H9 (cell line): ENCODE measurements around the gene USP22. TPM values are rescaled to one million over a fixed set of nuclear protein-coding genes. Genes with fewer than 3 reads are reported as not detected.

Experiments used
- DNase-seq: peaks from one replicate; pipeline ENCODE4 v3.0.0-alpha.2; 2017
- H2AFZ ChIP-seq: one replicate; pipeline ENCODE4 v1.6.1; 2013; ENCODE audit warnings: mild to moderate bottlenecking, low read length, control low read depth, moderate library complexity
- H2AK5ac ChIP-seq: 2 replicates; pipeline ENCODE4 v1.6.1; 2013; ENCODE audit warnings: low read length, control low read depth, mixed read lengths; ENCODE audit not compliant: insufficient read length
- H2BK120ac ChIP-seq: one replicate; pipeline ENCODE4 v1.6.1; 2013; ENCODE audit warnings: low read depth, mild to moderate bottlenecking, low read length, control low read depth, inconsistent platforms; ENCODE audit not compliant: poor library complexity, severe bottlenecking
- H2BK12ac ChIP-seq: 2 replicates; pipeline ENCODE4 v1.6.1; 2013; ENCODE audit warnings: low read length, control low read depth, mixed read lengths, low read depth; ENCODE audit not compliant: insufficient read length
- H2BK15ac ChIP-seq: 2 replicates; pipeline ENCODE4 v1.6.1; 2013; ENCODE audit warnings: low read depth, low read length, control low read depth
- H2BK20ac ChIP-seq: one replicate; pipeline ENCODE4 v1.6.1; 2013; ENCODE audit warnings: low read depth, mild to moderate bottlenecking, low read length, control low read depth, inconsistent platforms; ENCODE audit not compliant: poor library complexity, severe bottlenecking
- H2BK5ac ChIP-seq: 2 replicates; pipeline ENCODE4 v1.6.1; 2013; ENCODE audit warnings: low read length, control low read depth, mixed read lengths; ENCODE audit not compliant: insufficient read length
- H3K14ac ChIP-seq: 2 replicates; pipeline ENCODE4 v1.6.1; 2013; ENCODE audit warnings: low read length, control low read depth; ENCODE audit not compliant: insufficient read depth
- H3K18ac ChIP-seq: 2 replicates; pipeline ENCODE4 v1.6.1; 2013; ENCODE audit warnings: low read depth, mild to moderate bottlenecking, mixed read lengths, low read length, control low read depth; ENCODE audit not compliant: insufficient read length
- H3K23ac ChIP-seq: 2 replicates; pipeline ENCODE4 v1.6.1; 2013; ENCODE audit warnings: low read length, control low read depth, mixed read lengths, low read depth; ENCODE audit not compliant: insufficient read length
- H3K23me2 ChIP-seq: 2 replicates; pipeline ENCODE4 v1.6.1; 2013; ENCODE audit warnings: low read depth, mild to moderate bottlenecking, mixed read lengths, low read length, control low read depth; ENCODE audit not compliant: insufficient read length, poor library complexity, severe bottlenecking
- H3K27ac ChIP-seq: 2 replicates; pipeline ENCODE4 v1.5.1; 2013; ENCODE audit warnings: low read length, control low read depth, mixed read lengths, low read depth; ENCODE audit not compliant: insufficient read length
- H3K27me3 ChIP-seq: 2 replicates; pipeline ENCODE4 v1.6.1; 2013; ENCODE audit warnings: low read length, control low read depth, inconsistent platforms; ENCODE audit not compliant: insufficient read depth
- H3K4ac ChIP-seq: 2 replicates; pipeline ENCODE4 v1.6.1; 2013; ENCODE audit warnings: low read depth, mild to moderate bottlenecking, control low read depth, inconsistent platforms, low read length, moderate library complexity
- H3K4me1 ChIP-seq: 2 replicates; pipeline ENCODE4 v1.6.1; 2013; ENCODE audit warnings: low read length, control low read depth, inconsistent platforms; ENCODE audit not compliant: insufficient read depth
- H3K4me2 ChIP-seq: 2 replicates; pipeline ENCODE4 v1.6.1; 2013; ENCODE audit warnings: low read length, control low read depth, mixed read lengths; ENCODE audit not compliant: insufficient read length, insufficient read depth
- H3K56ac ChIP-seq: 2 replicates; pipeline ENCODE4 v1.6.1; 2013; ENCODE audit warnings: low read depth, mild to moderate bottlenecking, mixed read lengths, low read length, control low read depth; ENCODE audit not compliant: insufficient read length
- H3K79me1 ChIP-seq: 2 replicates; pipeline ENCODE4 v1.6.1; 2013; ENCODE audit warnings: low read depth, mild to moderate bottlenecking, moderate library complexity, low read length, control low read depth, inconsistent platforms; ENCODE audit not compliant: insufficient read depth, poor library complexity, severe bottlenecking
- H3K79me2 ChIP-seq: 2 replicates; pipeline ENCODE4 v1.6.1; 2013; ENCODE audit warnings: low read length, control low read depth, inconsistent platforms; ENCODE audit not compliant: insufficient read depth
- H3K9ac ChIP-seq: 2 replicates; pipeline ENCODE4 v1.6.1; 2013; ENCODE audit warnings: low read length, control low read depth, mixed read lengths; ENCODE audit not compliant: insufficient read length; ENCODE audit errors: extremely low read depth
- H3K9me3 ChIP-seq: one replicate; pipeline ENCODE4 v1.6.1; 2013; ENCODE audit warnings: low read depth, low read length, inconsistent platforms; ENCODE audit not compliant: control insufficient read depth
- H3T11ph ChIP-seq: one replicate; pipeline ENCODE4 v1.6.1; 2013; ENCODE audit warnings: mild to moderate bottlenecking, low read length, control low read depth, inconsistent platforms
- H4K20me1 ChIP-seq: one replicate; pipeline ENCODE4 v1.6.1; 2013; ENCODE audit not compliant: control insufficient read depth, insufficient read length, insufficient read depth
- H4K5ac ChIP-seq: 2 replicates; pipeline ENCODE4 v1.6.1; 2013; ENCODE audit warnings: low read depth, mild to moderate bottlenecking, mixed read lengths, low read length, control low read depth; ENCODE audit not compliant: insufficient read length
- H4K8ac ChIP-seq: replicated peaks from 2 replicates; pipeline ENCODE4 v1.6.1; 2013; ENCODE audit warnings: low read length, control low read depth, mixed read lengths, low read depth; ENCODE audit not compliant: insufficient read length
- H4K91ac ChIP-seq: 2 replicates; pipeline ENCODE4 v1.6.1; 2013; ENCODE audit warnings: low read depth, mild to moderate bottlenecking, moderate library complexity, mixed read lengths, low read length, control low read depth; ENCODE audit not compliant: insufficient read length
- H3K27ac Mint-ChIP-seq, 3 experiments: 2 replicates in 2 of 3; 3 replicates in 1 of 3; pipeline ENCODE4 v1.8.0; 2020 to 2021; ENCODE audit warnings: mixed read lengths in 3 of 3, mild to moderate bottlenecking in 1 of 3, moderate library complexity in 1 of 3
- H3K27me3 Mint-ChIP-seq: 2 replicates; pipeline ENCODE4 v1.8.0; 2021; ENCODE audit warnings: low read depth, mild to moderate bottlenecking, moderate library complexity, mixed read lengths
- H3K36me3 Mint-ChIP-seq, 3 experiments: 2 replicates in 2 of 3; 3 replicates in 1 of 3; pipeline ENCODE4 v1.8.0; 2020 to 2021; ENCODE audit warnings: low read depth in 3 of 3, mixed read lengths in 3 of 3; ENCODE audit not compliant: insufficient read depth in 1 of 3
- H3K4me1 Mint-ChIP-seq, 2 experiments: 2 replicates each; pipeline ENCODE4 v1.8.0; 2020; ENCODE audit warnings: mixed read lengths in 2 of 2
- H3K4me3 Mint-ChIP-seq, 2 experiments: 2 replicates in 1 of 2; 3 replicates in 1 of 2; pipeline ENCODE4 v1.8.0; 2020 to 2021; ENCODE audit warnings: mild to moderate bottlenecking in 2 of 2, mixed read lengths in 2 of 2, moderate library complexity in 1 of 2
- H3K9me3 Mint-ChIP-seq, 2 experiments: 2 replicates in 1 of 2; 3 replicates in 1 of 2; pipeline ENCODE4 v1.8.0; 2020; ENCODE audit warnings: mild to moderate bottlenecking in 2 of 2, mixed read lengths in 2 of 2, moderate library complexity in 1 of 2
- CTCF ChIP-seq: fragments of 200-600 bp; sonication (generic); conservative IDR thresholded peaks from 3 replicates; pipeline ENCODE4 v1.8.0; 2021; ENCODE audit warnings: antibody characterized with exemption, mild to moderate bottlenecking
- WGBS: extraction: QIAGEN DNeasy Blood & Tissue Kit; methylation state at CpG from one replicate; pipeline ENCODE4 v1.1.7; 2013; ENCODE audit warnings: missing lambda C conversion rate, low lambda C conversion rate, mixed read lengths; ENCODE audit not compliant: insufficient read length; ENCODE audit errors: extremely low coverage; 5-methylcytosine and 5-hydroxymethylcytosine counted together
- total RNA-seq: library from RNA; stranded (reverse); gene quantifications from 2 replicates; pipeline ENCODE4 v1.2.1, GENCODE V29; 2021

The USP22 gene
- total RNA-seq, 1 experiment from 2014 or later: 345 TPM

- H3K27ac ChIP-seq: no peak overlapping the region
- TF ChIP-seq CTCF: no peak
- H4K8ac ChIP-seq: no peak overlapping the region
- H2AFZ ChIP-seq: no peak overlapping the region
- no peak overlapping the region for H2BK5ac ChIP-seq
- H3K27me3 Mint-ChIP-seq: no peaks in the 10 kb centered on the region
- no peaks in the 10 kb centered on the region for H3K27me3 ChIP-seq
- H3K4me1 ChIP-seq: no peaks in the 10 kb centered on the region
- H3K14ac ChIP-seq: no peak overlapping the region
- no peak overlapping the region for H2BK12ac ChIP-seq
- H3K56ac ChIP-seq: no peak overlapping the region
- no peak overlapping the region for H4K91ac ChIP-seq
- no peak overlapping the region for H3K27ac Mint-ChIP-seq
- H3K23me2 ChIP-seq: no peaks in the 10 kb centered on the region
- no peak for DNase-seq
- H3K4me3 Mint-ChIP-seq: no peak overlapping the region
- no peak overlapping the region for H3K18ac ChIP-seq
- H2BK15ac ChIP-seq: no peak overlapping the region
- H2BK120ac ChIP-seq: no peak overlapping the region
- no peaks in the 10 kb centered on the region for H3K79me2 ChIP-seq
- no peaks in the 10 kb centered on the region for H3K9me3 Mint-ChIP-seq
- no peaks in the 10 kb centered on the region for H3K79me1 ChIP-seq
- no peaks in the 10 kb centered on the region for H3K9me3 ChIP-seq
- H3K23ac ChIP-seq: no peak overlapping the region
- H3K9ac ChIP-seq: no peak overlapping the region
- H2BK20ac ChIP-seq: no peak overlapping the region
- peaks cover 8 to 11% of the 10 kb centered on the region in 2 experiments for H3K4me1 Mint-ChIP-seq
- no peak overlapping the region for H3T11ph ChIP-seq
- no peak overlapping the region for H2AK5ac ChIP-seq
- no peaks in the 10 kb centered on the region for H3K36me3 Mint-ChIP-seq
- no peak overlapping the region for H3K4me2 ChIP-seq
- H4K20me1 ChIP-seq: no peaks in the 10 kb centered on the region
- no peak overlapping the region for H3K4ac ChIP-seq
- no peak overlapping the region for H4K5ac ChIP-seq
- WGBS: no CpG with 5 or more reads among the region's 7 CpGs
Observed at GRCh38 chr17:21089933-21090901, 47.4 kb upstream of the USP22 start.
